Tibial nerve (tissue), 4 donors: ENCODE results near the gene ALG1L2.
"Not testable (repeated sequence)": the region's sequence is repeated elsewhere in the genome, so short reads cannot be mapped to it uniquely, and the experiment has no call there.

Experiments used
- EP300 ChIP-seq, 2 donors: sonication (generic); formaldehyde crosslinking; IDR thresholded peaks; one replicate each; pipeline ENCODE4 v1.6.1; 2017; ENCODE audit warnings: antibody characterized with exemption in 2 of 2, mild to moderate bottlenecking in 1 of 2
- POLR2A ChIP-seq, 2 donors: fragments of 450-650 bp; IDR thresholded peaks; one replicate each; pipeline ENCODE4 v1.6.1; 2017; ENCODE audit warnings: antibody characterized with exemption in 2 of 2, mild to moderate bottlenecking in 2 of 2, moderate library complexity in 2 of 2
- TF ChIP-seq, protein P1 (sequence below), 5 experiments: fragments of 200-600 bp in 3 of 5; fragments of 450-650 bp in 2 of 5; sonication (generic) in 3 of 5; IDR thresholded peaks; one replicate each; pipeline ENCODE4 v1.5.1; 2016 to 2019; ENCODE audit warnings: antibody characterized with exemption in 5 of 5, mild to moderate bottlenecking in 3 of 5, moderate library complexity in 2 of 5

DNA sequence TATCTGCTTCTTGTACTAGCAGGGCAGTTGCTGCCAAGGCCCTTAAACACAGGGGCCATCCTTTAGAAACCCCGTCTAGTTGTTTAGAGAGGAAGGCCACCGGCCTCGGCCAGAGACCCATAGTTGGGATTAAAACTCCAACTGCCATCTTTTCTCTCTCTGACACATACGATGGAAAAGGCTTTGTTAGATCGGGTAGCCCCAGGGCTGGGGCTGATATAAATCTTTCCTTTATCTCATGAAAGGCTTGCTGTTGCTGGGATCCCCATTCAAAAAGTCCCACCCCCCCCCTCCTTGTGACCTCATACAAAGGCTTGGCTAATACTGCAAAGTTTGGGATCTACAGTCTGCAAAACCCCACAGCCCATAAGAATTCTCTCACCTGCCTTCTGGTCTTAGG, 63.8 kb downstream of the ALG1L2 start:
- TF ChIP-seq POLR2A, EP300 (IDR thresholded peaks at IDR 0.05): not testable (repeated sequence)
- TF ChIP-seq, protein P1, sequence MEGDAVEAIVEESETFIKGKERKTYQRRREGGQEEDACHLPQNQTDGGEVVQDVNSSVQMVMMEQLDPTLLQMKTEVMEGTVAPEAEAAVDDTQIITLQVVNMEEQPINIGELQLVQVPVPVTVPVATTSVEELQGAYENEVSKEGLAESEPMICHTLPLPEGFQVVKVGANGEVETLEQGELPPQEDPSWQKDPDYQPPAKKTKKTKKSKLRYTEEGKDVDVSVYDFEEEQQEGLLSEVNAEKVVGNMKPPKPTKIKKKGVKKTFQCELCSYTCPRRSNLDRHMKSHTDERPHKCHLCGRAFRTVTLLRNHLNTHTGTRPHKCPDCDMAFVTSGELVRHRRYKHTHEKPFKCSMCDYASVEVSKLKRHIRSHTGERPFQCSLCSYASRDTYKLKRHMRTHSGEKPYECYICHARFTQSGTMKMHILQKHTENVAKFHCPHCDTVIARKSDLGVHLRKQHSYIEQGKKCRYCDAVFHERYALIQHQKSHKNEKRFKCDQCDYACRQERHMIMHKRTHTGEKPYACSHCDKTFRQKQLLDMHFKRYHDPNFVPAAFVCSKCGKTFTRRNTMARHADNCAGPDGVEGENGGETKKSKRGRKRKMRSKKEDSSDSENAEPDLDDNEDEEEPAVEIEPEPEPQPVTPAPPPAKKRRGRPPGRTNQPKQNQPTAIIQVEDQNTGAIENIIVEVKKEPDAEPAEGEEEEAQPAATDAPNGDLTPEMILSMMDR (IDR thresholded peaks at IDR 0.05), result not testable (repeated sequence)
